ENCODE results near the gene GSS.

- TF ChIP-seq SUZ12 (IDR thresholded peaks at IDR 0.05) (no peak), SP1 (IDR thresholded peaks at IDR 0.05) (no peak), FOXK2 (IDR thresholded peaks at IDR 0.05) (no peak), PKNOX1 (IDR thresholded peaks at IDR 0.05) (no peak), BHLHE40 (IDR thresholded peaks at IDR 0.05; ENCODE audit: borderline replicate concordance) (no peak)
Observed at GRCh38 chr20:34970846-34971560, 15.4 kb upstream of the GSS start.
